Endothelial cell of umbilical vein (primary cell): Measurements from ENCODE around the gene BBLN. TPM values are rescaled to one million over a fixed set of nuclear protein-coding genes. Genes with fewer than 3 reads are reported as not detected.

Experiments used
- BruUV-seq: library from RNA; stranded (reverse); fragments of 400-500 nt; replicated peaks from 2 replicates; lab custom pipeline; 2021; lab: Mats Ljungman, UMichigan
- CTCF ChIA-PET: fragments of 300-600, 350-600 bp; sonication (Branson Sonifier 250); formaldehyde crosslinking; loops from one replicate; lab custom pipeline; 2021; ENCODE audit warnings: antibody characterized with exemption, inconsistent platforms; lab: Charles Lee
- POLR2A ChIA-PET: fragments of 300-600, 350-600 bp; sonication (Branson Sonifier 250); formaldehyde crosslinking; loops from one replicate; lab custom pipeline; 2021; ENCODE audit warnings: antibody characterized with exemption, inconsistent platforms; lab: Charles Lee
- DNase-seq: peaks from one replicate; pipeline ENCODE4 v3.0.0-alpha.2; 2011; ENCODE audit warnings: low read depth, low spot score
- FAIRE-seq: peaks from 2 replicates; lab custom pipeline; 2011; peaks lifted over from hg19 to GRCh38; lab: Jason Lieb, UNC
- H2AFZ ChIP-seq: 2 replicates; pipeline ENCODE4 v1.6.0; 2012; ENCODE audit warnings: low read depth, low read length, control low read depth, inconsistent platforms
- H3K27ac ChIP-seq: 2 replicates; pipeline ENCODE4 v1.5.1; 2011; ENCODE audit warnings: low read depth, mild to moderate bottlenecking, control low read depth, low read length, moderate library complexity; ENCODE audit not compliant: insufficient read depth
- H3K27me3 ChIP-seq, 2 experiments: 2 replicates each; pipeline versions ENCODE4 v1.6.0 to v1.6.1; 2011; ENCODE audit warnings: low read length in 2 of 2, mixed read lengths in 1 of 2; ENCODE audit not compliant: control insufficient read depth in 2 of 2, insufficient read depth in 2 of 2
- H3K36me3 ChIP-seq, 2 experiments: 2 replicates in 1 of 2; 3 replicates in 1 of 2; pipeline ENCODE4 v1.5.1; 2011; ENCODE audit warnings: low read length in 2 of 2, mild to moderate bottlenecking in 1 of 2, moderate library complexity in 1 of 2; ENCODE audit not compliant: control insufficient read depth in 2 of 2, insufficient read depth in 2 of 2; ENCODE audit errors: extremely low read depth in 1 of 2
- H3K4me1 ChIP-seq: 3 replicates; pipeline ENCODE4 v1.5.1; 2011; ENCODE audit warnings: mild to moderate bottlenecking, low read length; ENCODE audit not compliant: control insufficient read depth, insufficient read depth; ENCODE audit errors: extremely low read depth
- H3K4me2 ChIP-seq: 2 replicates; pipeline ENCODE4 v1.6.1; 2011; ENCODE audit warnings: low read length, control low read depth, mixed read lengths; ENCODE audit not compliant: insufficient read depth
- H3K4me3 ChIP-seq, 3 experiments: fragments of 200-600 bp in 1 of 3; sonication (generic), shearing (Covaris generic) in 1 of 3; replicated peaks in 1 of 3; 2 replicates each; pipeline ENCODE4 v1.5.1; 2011 to 2016; ENCODE audit warnings: control low read depth in 3 of 3, low read length in 3 of 3, mild to moderate bottlenecking in 2 of 3, inconsistent platforms in 1 of 3, low read depth in 1 of 3, moderate library complexity in 1 of 3; ENCODE audit not compliant: insufficient read depth in 1 of 3
- H3K79me2 ChIP-seq: 2 replicates; pipeline ENCODE4 v1.6.0; 2012; ENCODE audit warnings: low read length, inconsistent platforms; ENCODE audit not compliant: control insufficient read depth, insufficient read depth
- H3K9ac ChIP-seq: replicated peaks from 2 replicates; pipeline ENCODE3; 2011; ENCODE audit warnings: low read length, control low read depth; ENCODE audit not compliant: insufficient read depth; ENCODE audit errors: extremely low read depth
- H3K9me1 ChIP-seq: replicated peaks from 3 replicates; pipeline ENCODE4 v1.6.0; 2011; ENCODE audit warnings: mild to moderate bottlenecking, low read length; ENCODE audit not compliant: control insufficient read depth, insufficient read depth; ENCODE audit errors: extremely low read depth
- H3K9me3 ChIP-seq: replicated peaks from 2 replicates; pipeline ENCODE4 v1.5.1; 2012; ENCODE audit warnings: low read length, inconsistent platforms; ENCODE audit not compliant: control insufficient read depth, insufficient read depth
- H4K20me1 ChIP-seq: replicated peaks from 2 replicates; pipeline ENCODE3; 2011; ENCODE audit warnings: mild to moderate bottlenecking, low read length; ENCODE audit not compliant: control insufficient read depth, insufficient read depth; ENCODE audit errors: extremely low read depth
- EZH2 ChIP-seq: IDR thresholded peaks from 2 replicates; pipeline ENCODE4 v1.6.1; 2012; ENCODE audit warnings: borderline replicate concordance, low read depth, mild to moderate bottlenecking, moderate library complexity, low read length, inconsistent platforms; ENCODE audit not compliant: severe bottlenecking
- FOS ChIP-seq: IDR thresholded peaks from 2 replicates; pipeline ENCODE4 v1.6.1; 2011; ENCODE audit warnings: mild to moderate bottlenecking, low read length, moderate library complexity, borderline replicate concordance; ENCODE audit not compliant: insufficient read depth
- GATA2 ChIP-seq: IDR thresholded peaks from 2 replicates; pipeline ENCODE4 v1.7.0; 2011; ENCODE audit warnings: low read depth, mild to moderate bottlenecking, moderate library complexity, mixed read lengths, low read length; ENCODE audit not compliant: insufficient read length, insufficient read depth
- JUN ChIP-seq: IDR thresholded peaks from 2 replicates; pipeline ENCODE4 v1.6.1; 2011; ENCODE audit warnings: borderline replicate concordance, low read depth; ENCODE audit not compliant: insufficient read length, insufficient read depth
- MYC ChIP-seq: IDR thresholded peaks from one replicate; pipeline ENCODE4 v1.6.1; 2011; ENCODE audit warnings: mild to moderate bottlenecking, low read depth, low read length
- POLR2A ChIP-seq: IDR thresholded peaks from 2 replicates; pipeline ENCODE4 v1.6.1; 2012; ENCODE audit warnings: low read depth, mild to moderate bottlenecking, control low read depth, low read length
- POLR2AphosphoS5 ChIP-seq: IDR thresholded peaks from 2 replicates; pipeline ENCODE4 v1.6.1; 2012; ENCODE audit warnings: low read depth, mild to moderate bottlenecking, control low read depth, low read length, moderate library complexity; ENCODE audit not compliant: insufficient read depth
- dilution Hi-C: fragments of 300-500 bp; cut with MboI; formaldehyde crosslinking; loops from one replicate; pipeline ENCODE4 v1.15.0; 2019; ENCODE audit warnings: low sequenced_read_pairs; ENCODE audit not compliant: extremely low pct_ligation_motif_present
- intact Hi-C: fragments of 100-400 bp; cut with micrococcal nuclease; formaldehyde crosslinking; loops from one replicate; pipeline ENCODE4 v1.10.0; 2022
- polyA plus RNA-seq, 4 experiments: library from polyadenylated mRNA; depleted of rRNA in 3 of 4; stranded (reverse) in 3 of 4; unstranded in 1 of 4; fragments of >200 nt; gene quantifications; 2 replicates each; pipeline versions ENCODE4 v1.2.1 to v1.2.3, GENCODE V29; 2011 to 2012; ENCODE audit warnings: missing spikeins in 1 of 4
- total RNA-seq: library from RNA; stranded (reverse); gene quantifications from 2 replicates; pipeline ENCODE4 v1.2.3, GENCODE V29; 2021
- TF ChIP-seq, protein P1 (sequence below), 2 donors: IDR thresholded peaks; 1 replicate in 1 of 2; 2 replicates in 1 of 2; pipeline ENCODE4 v1.5.1; 2011; ENCODE audit warnings: low read length in 2 of 2, mild to moderate bottlenecking in 2 of 2, moderate library complexity in 2 of 2, control low read depth in 1 of 2, inconsistent platforms in 1 of 2, low read depth in 1 of 2; ENCODE audit not compliant: insufficient read depth in 1 of 2; ENCODE audit errors: extremely low read depth in 1 of 2
- TF ChIP-seq, protein P2 (sequence below): IDR thresholded peaks from 2 replicates; pipeline ENCODE4 v1.6.1; 2011; ENCODE audit not compliant: insufficient read depth, insufficient read length

The BBLN gene
- total and polyA plus RNA-seq, 2 donors (not counting 3 experiments of a cell fraction or from before 2014, with no cell fraction given) = 51.0 to 124 TPM

DNA sequence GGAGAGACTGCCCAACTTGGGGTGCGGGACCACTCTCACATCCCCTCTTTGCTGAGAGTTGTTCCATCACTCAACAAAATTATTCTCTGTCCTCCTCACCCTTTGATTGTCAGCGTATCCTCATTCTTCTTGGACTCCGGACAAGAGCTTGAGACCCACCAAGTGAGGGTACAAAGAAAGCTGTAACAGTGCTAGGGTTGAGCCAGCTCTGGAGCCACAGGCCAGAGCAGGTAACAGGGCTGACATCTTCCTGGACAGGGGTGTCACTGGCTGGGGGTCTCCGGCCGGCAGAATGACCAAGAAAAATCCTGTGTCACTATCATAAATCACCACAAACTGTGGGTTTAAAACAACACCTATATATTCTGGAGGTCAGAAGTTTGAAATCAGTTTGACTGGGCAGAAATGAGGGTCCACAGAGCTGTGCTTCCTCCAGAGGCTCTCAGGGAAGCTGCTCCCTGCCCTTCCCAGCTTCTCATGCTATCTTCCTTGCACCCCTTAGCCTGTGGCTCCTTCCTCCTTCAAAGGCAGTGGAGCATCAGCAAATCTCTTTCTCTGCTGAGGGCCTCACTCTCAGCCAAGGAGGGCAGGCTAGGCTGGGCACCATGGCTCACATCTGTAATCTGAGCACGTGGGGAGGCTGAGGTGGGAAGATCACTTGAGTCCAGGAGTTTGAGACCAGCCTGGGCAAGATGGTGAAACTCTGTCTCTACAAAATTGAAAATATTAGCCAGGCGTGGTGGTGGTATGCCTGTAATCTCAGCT lies 4.1 kb upstream of the BBLN start:
- H4K20me1 ChIP-seq = no peaks in the 10 kb centered on the region
- H3K27ac ChIP-seq = no peak overlapping the region
- H3K4me1 ChIP-seq = peaks cover 7% of the 10 kb centered on the region
- DNase-seq (no peak), FAIRE-seq (no peak)
- BruUV-seq = no TSS peak
- H3K79me2 ChIP-seq = no peaks in the 10 kb centered on the region
- H3K9me3 ChIP-seq = no peaks in the 10 kb centered on the region
- no peak for TF ChIP-seq FOS
- TF ChIP-seq, protein P1, sequence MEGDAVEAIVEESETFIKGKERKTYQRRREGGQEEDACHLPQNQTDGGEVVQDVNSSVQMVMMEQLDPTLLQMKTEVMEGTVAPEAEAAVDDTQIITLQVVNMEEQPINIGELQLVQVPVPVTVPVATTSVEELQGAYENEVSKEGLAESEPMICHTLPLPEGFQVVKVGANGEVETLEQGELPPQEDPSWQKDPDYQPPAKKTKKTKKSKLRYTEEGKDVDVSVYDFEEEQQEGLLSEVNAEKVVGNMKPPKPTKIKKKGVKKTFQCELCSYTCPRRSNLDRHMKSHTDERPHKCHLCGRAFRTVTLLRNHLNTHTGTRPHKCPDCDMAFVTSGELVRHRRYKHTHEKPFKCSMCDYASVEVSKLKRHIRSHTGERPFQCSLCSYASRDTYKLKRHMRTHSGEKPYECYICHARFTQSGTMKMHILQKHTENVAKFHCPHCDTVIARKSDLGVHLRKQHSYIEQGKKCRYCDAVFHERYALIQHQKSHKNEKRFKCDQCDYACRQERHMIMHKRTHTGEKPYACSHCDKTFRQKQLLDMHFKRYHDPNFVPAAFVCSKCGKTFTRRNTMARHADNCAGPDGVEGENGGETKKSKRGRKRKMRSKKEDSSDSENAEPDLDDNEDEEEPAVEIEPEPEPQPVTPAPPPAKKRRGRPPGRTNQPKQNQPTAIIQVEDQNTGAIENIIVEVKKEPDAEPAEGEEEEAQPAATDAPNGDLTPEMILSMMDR (IDR thresholded peaks at IDR 0.05; ENCODE audit: extremely low read depth in 1 of 2, insufficient read depth in 1 of 2, low read depth in 1 of 2, low read length in 2 of 2) = no peak
- TF ChIP-seq POLR2A = no peak
- no peak for TF ChIP-seq JUN
- no peak for TF ChIP-seq GATA2
- TF ChIP-seq EZH2 = no peak
- no peak for TF ChIP-seq MYC
- TF ChIP-seq, protein P2, sequence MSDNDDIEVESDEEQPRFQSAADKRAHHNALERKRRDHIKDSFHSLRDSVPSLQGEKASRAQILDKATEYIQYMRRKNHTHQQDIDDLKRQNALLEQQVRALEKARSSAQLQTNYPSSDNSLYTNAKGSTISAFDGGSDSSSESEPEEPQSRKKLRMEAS = no peak
- TF ChIP-seq POLR2AphosphoS5 = no peak
- ChIA-PET CTCF (interaction anchor here (0.9 to 1.2 kb wide), 2 partner anchors 17 to 38 kb away, joined by 3 to 7 read pairs; no protein-coding TSS in a partner anchor), POLR2A (no interaction called here)
- no peak overlapping the region for H3K4me3 ChIP-seq
- no peaks in the 10 kb centered on the region for H3K9me1 ChIP-seq
- no peak overlapping the region for H3K4me2 ChIP-seq
- no peak overlapping the region for H3K9ac ChIP-seq
- dilution Hi-C loops = no loop called here
- no peaks in the 10 kb centered on the region for H3K27me3 ChIP-seq
- no peaks in the 10 kb centered on the region for H3K36me3 ChIP-seq
- intact Hi-C loops = no loop called here
- no peak overlapping the region for H2AFZ ChIP-seq
